ENCODE data around the gene SMIM44. TPM values are rescaled to one million over a fixed set of nuclear protein-coding genes. Genes with fewer than 3 reads are reported as not detected.
A peak's percentile ranks its signal among the peaks of the same experiment; 100 is the strongest.

Gene SMIM44
- total and polyA plus RNA-seq, 2 donors (not counting 1 experiment from before 2014, with no cell fraction given), result not detected

GRCh38 chr19:3500429-3501101 is 17.3 kb upstream of the SMIM44 start, which contains the start of gene DOHH:
DOHH (minus strand) TSS chr19:3500674; CDS start chr19:3496814, 3,860 bp downstream.
- TF ChIP-seq EZH2 (IDR thresholded peaks at IDR 0.05; ENCODE audit: borderline replicate concordance, insufficient read depth, low read depth, low read length, poor library complexity, severe bottlenecking) (no peak), CTCF (IDR thresholded peaks at IDR 0.05) (no peak)
- Histone ChIP-seq H3K4me1 (ENCODE audit: control insufficient read depth in 2 of 2, insufficient read depth in 2 of 2, low read length in 2 of 2) (peaks cover 10 to 21% of the 10 kb centered on the region in 2 donors), H3K4me3 (ENCODE audit: control extremely low read depth in 1 of 5, extremely low read depth in 1 of 5, insufficient read depth in 1 of 5, low read depth in 2 of 5, low read length in 4 of 5) (peak within 1 kb of the TSS; percentile 84 to 95 (median 89)), H4K20me1 (ENCODE audit: control insufficient read depth, insufficient read depth, low read length, poor library complexity, severe bottlenecking) (no peaks in the 10 kb centered on the region), H3K9me3 (ENCODE audit: control extremely low read depth in 1 of 3, control insufficient read depth in 2 of 3, insufficient read depth in 1 of 3, low read length in 2 of 3) (no peaks in the 10 kb centered on the region), H3K27ac (ENCODE audit: low read length in 2 of 2) (peak within 1 kb of the TSS; percentile 93 to 96), H2AFZ (ENCODE audit: insufficient read depth, low read depth, low read length, poor library complexity, severe bottlenecking) (peak within 1 kb of the TSS; percentile 86), H3K9ac (ENCODE audit: low read length) (peak within 1 kb of the TSS; percentile 84), H3K4me2 (replicated peaks; ENCODE audit: low read depth, low read length, poor library complexity, severe bottlenecking) (peak within 1 kb of the TSS; percentile 88), H3K27me3 (replicated peaks in 1 of 4; ENCODE audit: control extremely low read depth in 1 of 4, control insufficient read depth in 3 of 4, insufficient read depth in 4 of 4, low read length in 3 of 4) (no peaks in the 10 kb centered on the region), H3K36me3 (replicated peaks in 1 of 2; ENCODE audit: control extremely low read depth in 1 of 2, control insufficient read depth in 1 of 2, extremely low read depth in 1 of 2, insufficient read depth in 2 of 2, low read length in 1 of 2) (peaks cover 0 to 10% of the 10 kb centered on the region in 2 experiments), H3K79me2 (ENCODE audit: control insufficient read depth, insufficient read depth, low read length) (peaks cover 41% of the 10 kb centered on the region)
- ATAC-seq (ENCODE audit: low read depth) (peak; percentile 90), DNase-seq (peak; percentile 99)
- ChIA-PET POLR2A (interaction anchor here (0.6 to 1.5 kb wide), 3 partner anchors 15 to 1895 kb away, joined by 4 to 8 read pairs (median 6); partner anchors contain the start of genes MRPL54 and UQCR11), CTCF (interaction anchor here (0.6 to 1.2 kb wide), 3 partner anchors 66 to 550 kb away, joined by 3 to 6 read pairs (median 5); no protein-coding TSS in a partner anchor)
- H3K27me3 Mint-ChIP-seq, result no peaks in the 10 kb centered on the region
- H3K4me1 Mint-ChIP-seq, result peaks cover 24% of the 10 kb centered on the region
- no peaks in the 10 kb centered on the region for H3K9me3 Mint-ChIP-seq (ENCODE audit: insufficient read depth)
- peak within 1 kb of the TSS; percentile 93 for H3K4me3 Mint-ChIP-seq
- H3K27ac Mint-ChIP-seq, result peak within 1 kb of the TSS; percentile 95
- 0% methylated on average over 44 of the region's 52 CpGs for WGBS (ENCODE audit: insufficient coverage)
- intact Hi-C loops (cut with micrococcal nuclease), result loop anchor here (1.0 to 10.0 kb wide), 4 partner anchors 65 to 974 kb away; partner anchors contain the start of genes CACTIN, HDGFL2 and NCLN

All from B cell (primary cell).